AG09309 (cell line): ENCODE measurements around the gene SNX9.

Experiments used
- DNase-seq: peaks from one replicate; pipeline ENCODE4 v3.0.0-alpha.2; 2010; ENCODE audit warnings: low read depth
- H3K4me3 ChIP-seq: 2 replicates; pipeline ENCODE4 v1.5.1; 2011; ENCODE audit warnings: mild to moderate bottlenecking, low read depth, low read length, moderate library complexity; ENCODE audit not compliant: control insufficient read depth
- CTCF ChIP-seq: IDR thresholded peaks from 2 replicates; pipeline ENCODE4 v1.5.1; 2011; ENCODE audit warnings: mild to moderate bottlenecking, low read depth, low read length, inconsistent platforms; ENCODE audit not compliant: insufficient read depth, control insufficient read depth; ENCODE audit errors: missing control alignments

The SNX9 gene

GRCh38 chr6:157993076-157993475 is 170.0 kb downstream of the SNX9 start:
- no peak for DNase-seq
- no peak for TF ChIP-seq CTCF
- no peak overlapping the region for H3K4me3 ChIP-seq

GRCh38 chr6:157994125-157994795 is 171.2 kb downstream of the SNX9 start:
- no peak for DNase-seq
- no peak for TF ChIP-seq CTCF
- no peak overlapping the region for H3K4me3 ChIP-seq
